HG03575 (cell line): ENCODE data around the gene JADE2.
"Not testable (repeated sequence)": the region's sequence is repeated elsewhere in the genome, so short reads cannot be mapped to it uniquely, and the experiment has no call there.

Experiments
- ATAC-seq: cut with Tn5 transposase; IDR thresholded peaks from one replicate; pipeline ENCODE4 v1.9.1; 2021; ENCODE audit not compliant: unreplicated experiment, insufficient number of reproducible peaks, low FRiP score; ENCODE audit errors: extremely low read depth

The JADE2 gene

GRCh38 chr5:134578578-134579283, 53.3 kb downstream of the JADE2 start:
- ATAC-seq: no peak

- ATAC-seq: no peak
Measured at GRCh38 chr5:134579284-134579771, 53.9 kb downstream of the JADE2 start.

- ATAC-seq: no peak
Measured at GRCh38 chr5:134580001-134580460, 54.6 kb downstream of the JADE2 start.

GRCh38 chr5:134581241-134581981, 55.9 kb downstream of the JADE2 start:
- no peak for ATAC-seq

- no peak for ATAC-seq
Measured at GRCh38 chr5:134582281-134582680, 56.8 kb downstream of the JADE2 start.

GRCh38 chr5:134582941-134583340, 57.5 kb downstream of the JADE2 start:
- no peak for ATAC-seq

- ATAC-seq: no peak
Measured at GRCh38 chr5:134583766-134584165, 58.3 kb downstream of the JADE2 start.

GRCh38 chr5:134584662-134585061, 59.2 kb downstream of the JADE2 start:
- ATAC-seq: no peak

GRCh38 chr5:134585966-134586365, 60.5 kb downstream of the JADE2 start:
- ATAC-seq: no peak

- ATAC-seq: no peak
Measured at GRCh38 chr5:134586866-134587524, 61.5 kb downstream of the JADE2 start.

GRCh38 chr5:134590992-134591659, 65.7 kb downstream of the JADE2 start:
- no peak for ATAC-seq

- no peak for ATAC-seq
Measured at GRCh38 chr5:134592141-134592746, 66.8 kb downstream of the JADE2 start.

GRCh38 chr5:134594336-134594735, 68.9 kb downstream of the JADE2 start:
- ATAC-seq: no peak

- ATAC-seq: no peak
Measured at GRCh38 chr5:134594797-134595457, 69.5 kb downstream of the JADE2 start.

GRCh38 chr5:134595458-134595838, 70.0 kb downstream of the JADE2 start:
- no peak for ATAC-seq

- not testable (repeated sequence) for ATAC-seq
Measured at GRCh38 chr5:134599820-134600219, 74.3 kb downstream of the JADE2 start.

GRCh38 chr5:134600600-134600999, 75.1 kb downstream of the JADE2 start:
- ATAC-seq: no peak

GRCh38 chr5:134603059-134603458, 77.6 kb downstream of the JADE2 start:
- ATAC-seq: no peak
